Thoracic aorta (tissue), 2 donors: ENCODE data around the gene CD14. TPM values are rescaled to one million over a fixed set of nuclear protein-coding genes. Genes with fewer than 3 reads are reported as not detected.
A peak's percentile ranks its signal among the peaks of the same experiment; 100 is the strongest.

Source experiments
- ATAC-seq: fragments of 150-250 bp; one replicate; pipeline ENCODE4 v1.8.0; 2017; ENCODE audit warnings: low read depth; ENCODE audit not compliant: insufficient number of reproducible peaks, low FRiP score
- DNase-seq: peaks from one replicate; pipeline ENCODE4 v3.0.0-alpha.2; 2020; ENCODE audit warnings: low spot score
- H3K27ac ChIP-seq, 2 donors: fragments of 200-600 bp; sonication (generic); 1 replicate in 1 of 2; 2 replicates in 1 of 2; pipeline ENCODE4 v1.5.1; 2016; ENCODE audit warnings: mild to moderate bottlenecking in 2 of 2, moderate library complexity in 2 of 2
- H3K27me3 ChIP-seq: fragments of 200-600 bp; sonication (generic); replicated peaks from 2 replicates; pipeline ENCODE4 v1.6.0; 2016; ENCODE audit warnings: mild to moderate bottlenecking; ENCODE audit not compliant: insufficient read depth
- H3K36me3 ChIP-seq: fragments of 200-600 bp; sonication (generic); one replicate; pipeline ENCODE4 v1.5.1; 2016
- H3K4me1 ChIP-seq, 2 donors: fragments of 200-600 bp; sonication (generic); 1 replicate in 1 of 2; 2 replicates in 1 of 2; pipeline versions ENCODE4 v1.5.1 to v1.6.0; 2016; ENCODE audit warnings: low read depth in 2 of 2, mild to moderate bottlenecking in 1 of 2; ENCODE audit not compliant: control insufficient read depth in 1 of 2
- H3K4me3 ChIP-seq: fragments of 200-600 bp; sonication (generic); 2 replicates; pipeline ENCODE4 v1.5.1; 2016; ENCODE audit warnings: mild to moderate bottlenecking
- H3K9me3 ChIP-seq: fragments of 200-600 bp; sonication (generic); 2 replicates; pipeline ENCODE4 v1.5.1; 2016
- total RNA-seq, 2 donors: library from RNA; depleted of rRNA; stranded (reverse); fragments of >200 nt; gene quantifications; one replicate each; pipeline versions ENCODE4 v1.1.0 to v1.2.3, GENCODE V29; 2016
- TF ChIP-seq, protein P1 (sequence below): fragments of 200-600 bp; sonication (generic); IDR thresholded peaks from one replicate; pipeline ENCODE4 v1.5.1; 2019; ENCODE audit warnings: antibody characterized with exemption

CD14 gene
- total RNA-seq, 2 donors from 2014 or later = 96.6 to 235 TPM

DNA sequence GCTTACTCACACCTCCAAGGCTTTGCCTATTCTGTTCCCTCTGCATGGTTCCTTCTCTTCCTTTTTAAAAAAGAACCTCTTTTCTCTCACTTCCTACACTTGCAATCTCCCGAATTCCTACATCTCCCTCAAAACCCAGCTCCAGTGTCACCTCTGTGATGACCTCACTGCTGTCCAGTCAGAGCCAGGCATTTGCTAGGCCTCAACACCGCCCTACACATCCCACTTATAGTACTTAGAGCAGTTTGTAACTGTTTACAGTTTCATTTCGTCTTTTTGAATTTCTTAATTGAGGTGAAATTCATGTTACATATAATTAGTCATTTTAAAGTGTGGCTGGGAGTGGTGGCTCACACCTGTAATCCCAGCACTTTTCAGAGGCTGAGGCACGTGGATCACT lies 30.8 kb downstream of the CD14 start:
- no peak for DNase-seq
- Histone ChIP-seq H3K4me1 (no peaks in the 10 kb centered on the region), H3K36me3 (no peaks in the 10 kb centered on the region), H3K4me3 (no peak overlapping the region), H3K27me3 (no peaks in the 10 kb centered on the region), H3K9me3 (no peaks in the 10 kb centered on the region), H3K27ac (peak overlapping the region in 1 of 2 donors; percentile 23)
- no peak for ATAC-seq
- TF ChIP-seq, protein P1, sequence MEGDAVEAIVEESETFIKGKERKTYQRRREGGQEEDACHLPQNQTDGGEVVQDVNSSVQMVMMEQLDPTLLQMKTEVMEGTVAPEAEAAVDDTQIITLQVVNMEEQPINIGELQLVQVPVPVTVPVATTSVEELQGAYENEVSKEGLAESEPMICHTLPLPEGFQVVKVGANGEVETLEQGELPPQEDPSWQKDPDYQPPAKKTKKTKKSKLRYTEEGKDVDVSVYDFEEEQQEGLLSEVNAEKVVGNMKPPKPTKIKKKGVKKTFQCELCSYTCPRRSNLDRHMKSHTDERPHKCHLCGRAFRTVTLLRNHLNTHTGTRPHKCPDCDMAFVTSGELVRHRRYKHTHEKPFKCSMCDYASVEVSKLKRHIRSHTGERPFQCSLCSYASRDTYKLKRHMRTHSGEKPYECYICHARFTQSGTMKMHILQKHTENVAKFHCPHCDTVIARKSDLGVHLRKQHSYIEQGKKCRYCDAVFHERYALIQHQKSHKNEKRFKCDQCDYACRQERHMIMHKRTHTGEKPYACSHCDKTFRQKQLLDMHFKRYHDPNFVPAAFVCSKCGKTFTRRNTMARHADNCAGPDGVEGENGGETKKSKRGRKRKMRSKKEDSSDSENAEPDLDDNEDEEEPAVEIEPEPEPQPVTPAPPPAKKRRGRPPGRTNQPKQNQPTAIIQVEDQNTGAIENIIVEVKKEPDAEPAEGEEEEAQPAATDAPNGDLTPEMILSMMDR = no peak

DNA sequence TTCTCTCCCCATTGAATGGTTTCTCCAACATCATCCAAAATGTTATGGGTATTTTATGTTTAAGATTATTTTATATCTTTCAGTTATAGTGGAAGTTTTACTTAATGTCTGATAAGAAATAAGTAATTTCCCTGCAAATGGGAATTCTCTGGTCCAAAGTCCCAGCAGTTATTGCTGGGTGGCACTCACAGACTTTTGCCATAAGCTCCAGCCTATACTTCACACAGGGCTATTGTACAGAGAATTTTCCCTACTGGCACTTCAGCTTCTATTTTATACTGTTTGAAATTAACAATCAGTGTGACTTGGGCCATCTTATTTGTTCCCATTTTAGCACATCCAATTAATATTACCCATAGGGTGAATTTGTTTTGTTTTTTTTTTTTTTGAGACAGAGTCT lies 32.9 kb downstream of the CD14 start:
- Histone ChIP-seq H3K9me3 (no peaks in the 10 kb centered on the region), H3K36me3 (no peaks in the 10 kb centered on the region), H3K27me3 (no peaks in the 10 kb centered on the region), H3K4me1 (peaks cover 0 to 12% of the 10 kb centered on the region in 2 donors), H3K27ac (no peak overlapping the region), H3K4me3 (no peak overlapping the region)
- TF ChIP-seq, protein P1 = no peak
- DNase-seq = no peak
- ATAC-seq = no peak

DNA sequence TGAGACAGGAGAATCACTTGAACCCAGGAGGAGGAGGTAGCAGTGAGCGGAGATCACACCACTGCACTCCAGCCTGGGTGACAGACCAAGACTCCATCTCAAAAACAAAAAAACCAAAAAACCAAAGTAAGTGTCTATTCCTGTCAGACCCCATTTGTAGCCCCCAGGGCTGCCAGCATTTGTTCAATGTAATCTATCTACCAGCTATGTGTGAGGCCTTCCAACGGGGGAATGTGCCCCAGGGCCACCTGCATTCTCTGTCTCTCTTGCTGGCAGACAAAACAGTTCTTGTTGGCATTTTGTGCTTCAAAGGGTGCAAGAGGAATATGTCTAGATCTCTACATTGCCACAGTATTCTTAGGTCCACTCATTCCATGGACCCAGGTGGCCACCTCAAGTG lies 34.1 kb downstream of the CD14 start:
- Histone ChIP-seq H3K27me3 (no peaks in the 10 kb centered on the region), H3K4me1 (peaks cover 0 to 12% of the 10 kb centered on the region in 2 donors), H3K4me3 (no peak overlapping the region), H3K9me3 (no peaks in the 10 kb centered on the region), H3K36me3 (no peaks in the 10 kb centered on the region), H3K27ac (no peak overlapping the region)
- DNase-seq = no peak
- TF ChIP-seq, protein P1 = no peak
- ATAC-seq = no peak

DNA sequence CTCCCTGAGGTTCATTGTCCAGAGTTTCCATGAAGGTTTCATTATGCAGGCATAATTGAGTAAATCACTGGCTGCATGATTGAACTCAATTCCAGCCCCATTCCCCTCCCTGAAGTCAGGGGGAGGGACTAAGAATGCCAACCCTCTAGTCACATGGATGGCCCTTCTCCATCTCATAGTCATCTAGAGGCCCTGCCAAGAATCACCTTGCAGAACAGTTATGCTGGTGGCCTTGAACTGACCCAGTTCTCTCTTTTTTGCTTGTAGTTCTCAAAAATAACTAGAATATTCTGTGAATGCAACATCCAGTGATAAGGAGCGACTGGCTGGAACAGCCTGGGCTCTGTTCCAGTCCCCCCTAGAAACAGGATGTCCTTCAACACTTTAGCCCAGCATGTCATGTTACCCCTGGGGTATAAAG lies 36.6 kb downstream of the CD14 start:
- H3K4me3 ChIP-seq = no peak overlapping the region
- TF ChIP-seq, protein P1 = no peak
- H3K36me3 ChIP-seq = no peaks in the 10 kb centered on the region
- H3K4me1 ChIP-seq = peaks cover 0 to 12% of the 10 kb centered on the region in 2 donors
- no peaks in the 10 kb centered on the region for H3K9me3 ChIP-seq
- DNase-seq = no peak
- H3K27me3 ChIP-seq = no peaks in the 10 kb centered on the region
- ATAC-seq = peak; percentile 54
- peak overlapping the region in 1 of 2 donors; percentile 4 for H3K27ac ChIP-seq

DNA sequence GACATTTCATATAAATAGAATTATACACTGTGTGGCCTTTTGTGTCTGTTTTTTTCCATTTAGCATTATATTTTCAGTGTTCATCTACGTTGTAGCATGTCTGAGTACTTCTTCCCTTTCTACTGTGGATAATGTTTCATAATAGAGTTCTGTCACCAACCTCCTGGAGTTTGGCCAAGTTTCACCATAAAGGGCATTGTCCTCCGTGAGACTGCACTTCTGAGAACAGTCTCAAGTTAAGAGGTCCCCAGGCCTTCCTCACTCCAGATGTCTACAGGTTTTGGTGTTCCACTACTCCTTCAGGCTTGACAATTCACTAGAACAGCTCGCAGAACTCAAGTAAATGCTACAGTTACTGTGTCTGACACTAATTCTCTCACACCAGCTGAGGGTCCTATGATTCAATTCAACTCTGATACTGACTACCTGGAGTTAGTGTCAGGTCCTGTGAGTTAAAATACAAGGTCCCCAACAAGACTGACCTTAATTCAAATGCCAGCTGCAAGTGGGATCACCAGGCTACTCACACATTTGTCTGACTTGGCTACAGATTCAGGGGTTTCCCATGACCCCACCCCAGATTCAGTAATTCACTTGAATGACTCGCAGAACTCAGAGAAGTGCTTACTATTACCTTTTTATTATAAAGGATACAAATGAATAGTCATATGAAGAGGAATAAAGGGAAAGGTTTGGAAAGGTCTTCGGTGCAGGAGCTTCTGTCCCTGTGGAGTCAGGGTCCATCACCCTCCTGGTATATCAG lies 37.3 kb downstream of the CD14 start:
- H3K27ac ChIP-seq = peak overlapping the region in 1 of 2 donors; percentile 4
- H3K27me3 ChIP-seq = no peaks in the 10 kb centered on the region
- H3K4me1 ChIP-seq = peaks cover 0 to 12% of the 10 kb centered on the region in 2 donors
- DNase-seq (no peak), ATAC-seq (no peak)
- no peaks in the 10 kb centered on the region for H3K9me3 ChIP-seq
- H3K36me3 ChIP-seq = no peaks in the 10 kb centered on the region
- TF ChIP-seq, protein P1 = no peak
- peak overlapping the region; percentile 15 for H3K4me3 ChIP-seq
